Liver (tissue), 9 donors: ENCODE measurements around the gene SYNGR3. TPM values are rescaled to one million over a fixed set of nuclear protein-coding genes. Genes with fewer than 3 reads are reported as not detected.

Experiments
- DNase-seq: peaks from one replicate; pipeline ENCODE4 v3.0.0-alpha.2; 2017; ENCODE audit warnings: low spot score
- H3K27ac ChIP-seq, 2 donors: one replicate each; pipeline ENCODE4 v1.7.0; 2013; ENCODE audit warnings: inconsistent platforms in 2 of 2, low read length in 2 of 2, control low read depth in 1 of 2, low read depth in 1 of 2, mild to moderate bottlenecking in 1 of 2
- H3K27me3 ChIP-seq, 4 donors: one replicate each; pipeline versions ENCODE4 v1.6.1 to v1.7.0; 2013; ENCODE audit warnings: low read length in 3 of 4, inconsistent platforms in 1 of 4, mild to moderate bottlenecking in 1 of 4, moderate library complexity in 1 of 4; ENCODE audit not compliant: control insufficient read depth in 4 of 4, insufficient read depth in 4 of 4
- H3K36me3 ChIP-seq, 4 donors: one replicate each; pipeline versions ENCODE4 v1.6.1 to v1.7.0; 2013; ENCODE audit warnings: low read length in 3 of 4, mild to moderate bottlenecking in 3 of 4, low read depth in 1 of 4, moderate library complexity in 1 of 4; ENCODE audit not compliant: control insufficient read depth in 4 of 4, insufficient read depth in 3 of 4
- H3K4me1 ChIP-seq, 4 donors: one replicate each; pipeline versions ENCODE4 v1.6.1 to v1.7.0; 2013; ENCODE audit warnings: low read length in 3 of 4, mild to moderate bottlenecking in 3 of 4, moderate library complexity in 1 of 4; ENCODE audit not compliant: control insufficient read depth in 4 of 4, insufficient read depth in 4 of 4
- H3K4me3 ChIP-seq, 3 donors: one replicate each; pipeline versions ENCODE4 v1.6.1 to v1.7.0; 2013; ENCODE audit warnings: low read length in 3 of 3, control low read depth in 1 of 3, low read depth in 1 of 3, mild to moderate bottlenecking in 1 of 3
- H3K9ac ChIP-seq, 2 donors: one replicate each; pipeline ENCODE4 v1.7.0; 2013; ENCODE audit warnings: low read length in 2 of 2, mild to moderate bottlenecking in 2 of 2, moderate library complexity in 2 of 2, control low read depth in 1 of 2, low read depth in 1 of 2
- H3K9me3 ChIP-seq, 4 donors: one replicate each; pipeline versions ENCODE4 v1.6.1 to v1.7.0; 2013; ENCODE audit warnings: low read length in 3 of 4; ENCODE audit not compliant: control insufficient read depth in 4 of 4
- ATF3 ChIP-seq: IDR thresholded peaks from 2 replicates; pipeline ENCODE4 v1.6.1; 2016; ENCODE audit warnings: antibody characterized with exemption
- EGR1 ChIP-seq, 2 donors: IDR thresholded peaks; 2 replicates each; pipeline ENCODE4 v1.6.1; 2016 to 2018; ENCODE audit warnings: antibody characterized with exemption in 2 of 2, low read depth in 2 of 2
- FOXA1 ChIP-seq: IDR thresholded peaks from 2 replicates; pipeline ENCODE4 v1.6.1; 2016; ENCODE audit warnings: antibody characterized with exemption
- FOXA2 ChIP-seq: IDR thresholded peaks from 2 replicates; pipeline ENCODE4 v1.6.1; 2016; ENCODE audit warnings: antibody characterized with exemption
- GABPA ChIP-seq, 2 donors: IDR thresholded peaks in 1 of 2; conservative IDR thresholded peaks in 1 of 2; 2 replicates each; pipeline ENCODE4 v1.6.1; 2016; ENCODE audit warnings: antibody characterized with exemption in 2 of 2, mild to moderate bottlenecking in 1 of 2, moderate library complexity in 1 of 2
- HNF4A ChIP-seq, 2 donors: conservative IDR thresholded peaks; 2 replicates each; pipeline ENCODE4 v1.6.1; 2016; ENCODE audit warnings: antibody characterized with exemption in 2 of 2, mild to moderate bottlenecking in 2 of 2
- HNF4G ChIP-seq: IDR thresholded peaks from 2 replicates; pipeline ENCODE4 v1.6.1; 2016; ENCODE audit warnings: antibody characterized with exemption
- JUND ChIP-seq, 2 donors: IDR thresholded peaks; 2 replicates each; pipeline ENCODE4 v1.6.1; 2016; ENCODE audit warnings: antibody characterized with exemption in 2 of 2
- MAX ChIP-seq: IDR thresholded peaks from 2 replicates; pipeline ENCODE4 v1.6.1; 2016; ENCODE audit warnings: antibody characterized with exemption
- NR2F2 ChIP-seq: IDR thresholded peaks from 2 replicates; pipeline ENCODE4 v1.6.1; 2016; ENCODE audit warnings: antibody characterized with exemption
- RAD21 ChIP-seq, 2 donors: IDR thresholded peaks; 2 replicates each; pipeline ENCODE4 v1.6.1; 2016; ENCODE audit warnings: antibody characterized with exemption in 2 of 2, mild to moderate bottlenecking in 2 of 2
- REST ChIP-seq: IDR thresholded peaks from 2 replicates; pipeline ENCODE4 v1.6.1; 2016; ENCODE audit warnings: antibody characterized with exemption, mild to moderate bottlenecking
- RXRA ChIP-seq, 2 donors: IDR thresholded peaks; 2 replicates each; pipeline ENCODE4 v1.6.1; 2017 to 2018; ENCODE audit warnings: antibody characterized with exemption in 2 of 2, mild to moderate bottlenecking in 1 of 2
- SP1 ChIP-seq: IDR thresholded peaks from 2 replicates; pipeline ENCODE4 v1.6.1; 2018; ENCODE audit warnings: antibody characterized with exemption, mild to moderate bottlenecking
- TAF1 ChIP-seq: conservative IDR thresholded peaks from 2 replicates; pipeline ENCODE4 v1.6.1; 2016; ENCODE audit warnings: antibody characterized with exemption, mild to moderate bottlenecking
- YY1 ChIP-seq: IDR thresholded peaks from 2 replicates; pipeline ENCODE4 v1.6.1; 2016; ENCODE audit warnings: antibody characterized with exemption, mild to moderate bottlenecking
- ZBTB33 ChIP-seq: IDR thresholded peaks from 2 replicates; pipeline ENCODE4 v1.6.1; 2016; ENCODE audit warnings: antibody characterized with exemption
- WGBS: extraction: QIAGEN DNeasy Blood & Tissue Kit; methylation state at CpG from one replicate; pipeline ENCODE4 v1.1.7; 2013; 5-methylcytosine and 5-hydroxymethylcytosine counted together
- polyA plus RNA-seq, 2 donors: library from polyadenylated mRNA; stranded (reverse) in 1 of 2; unstranded in 1 of 2; fragments of 200-250 nt in 1 of 2; fragments of >200 nt in 1 of 2; fragmentation: Nextera tagmentation in 1 of 2; extraction: Ambion mirVana in 1 of 2; gene quantifications; one replicate each; pipeline versions ENCODE4 v1.2.1 to v1.2.3, GENCODE V29; 2013 to 2015
- total RNA-seq, 2 donors: library from RNA; depleted of rRNA; stranded (reverse); fragments of >200 nt; gene quantifications; one replicate each; pipeline ENCODE4 v1.2.3, GENCODE V29; 2014
- donor health status: healthy.
- donor health status: healthy.
- donor health status: healthy.
- donor health status: healthy.
- donor health status: healthy.

The SYNGR3 gene
- total and polyA plus RNA-seq, 4 donors = 0.09 to 0.47 (median 0.17) TPM; not detected in 1

- DNase-seq = no peak
- H3K9me3 ChIP-seq = no peaks in the 10 kb centered on the region
- no peak overlapping the region for H3K9ac ChIP-seq
- H3K36me3 ChIP-seq = peaks cover 24 to 67% (median 28%) of the 10 kb centered on the region in 4 donors
- peaks cover 15 to 28% (median 21%) of the 10 kb centered on the region in 4 donors for H3K4me1 ChIP-seq
- no peaks in the 10 kb centered on the region for H3K27me3 ChIP-seq
- 95% methylated on average over 19 of the region's 19 CpGs for WGBS
- no peak for TF ChIP-seq HNF4G
- TF ChIP-seq SP1 = no peak
- no peak for TF ChIP-seq FOXA2
- no peak for TF ChIP-seq REST
- no peak for TF ChIP-seq NR2F2
- no peak for TF ChIP-seq ZBTB33
- no peak for TF ChIP-seq EGR1 (IDR thresholded peaks at IDR 0.05; ENCODE audit: low read depth in 2 of 2)
- no peak for TF ChIP-seq MAX
- no peak for TF ChIP-seq TAF1
- no peak for TF ChIP-seq FOXA1
- no peak for TF ChIP-seq GABPA (IDR thresholded peaks at IDR 0.05 in 1 of 2, conservative IDR thresholded peaks at IDR 0.05 in 1 of 2)
- no peak for TF ChIP-seq ATF3
- no peak for TF ChIP-seq YY1
- no peak for TF ChIP-seq RXRA (IDR thresholded peaks at IDR 0.05)
- no peak for TF ChIP-seq RAD21 (IDR thresholded peaks at IDR 0.05)
- no peak for TF ChIP-seq JUND (IDR thresholded peaks at IDR 0.05)
- TF ChIP-seq HNF4A (conservative IDR thresholded peaks at IDR 0.05) = no peak
- H3K27ac ChIP-seq = no peak overlapping the region
- no peak overlapping the region for H3K4me3 ChIP-seq
These were observed 11.3 kb downstream of the SYNGR3 start for GRCh38 chr16:2001035-2001434.

- no peaks in the 10 kb centered on the region for H3K9me3 ChIP-seq
- H3K4me3 ChIP-seq = no peak overlapping the region
- TF ChIP-seq RAD21 (IDR thresholded peaks at IDR 0.05) = no peak
- no peak for TF ChIP-seq SP1
- no peak for TF ChIP-seq RXRA (IDR thresholded peaks at IDR 0.05)
- no peak for TF ChIP-seq EGR1 (IDR thresholded peaks at IDR 0.05; ENCODE audit: low read depth in 2 of 2)
- TF ChIP-seq GABPA (IDR thresholded peaks at IDR 0.05 in 1 of 2, conservative IDR thresholded peaks at IDR 0.05 in 1 of 2) = no peak
- no peak overlapping the region for H3K9ac ChIP-seq
- peaks cover 24 to 65% (median 27%) of the 10 kb centered on the region in 4 donors for H3K36me3 ChIP-seq
- no peaks in the 10 kb centered on the region for H3K27me3 ChIP-seq
- 95% methylated on average over 53 of the region's 53 CpGs for WGBS
- peaks cover 21 to 34% (median 25%) of the 10 kb centered on the region in 4 donors for H3K4me1 ChIP-seq
- DNase-seq = no peak
- H3K27ac ChIP-seq = no peak overlapping the region
These were observed 11.9 kb downstream of the SYNGR3 start for GRCh38 chr16:2001456-2002355.
